ENCODE data around the gene DAPK2.

GRCh38 chr15:63905131-63905530, 141.2 kb downstream of the DAPK2 start:
- no peak for TF ChIP-seq SIN3A (IDR thresholded peaks at IDR 0.05; ENCODE audit: borderline replicate concordance, insufficient read depth, low read length)
- TF ChIP-seq POLR2AphosphoS5 (IDR thresholded peaks at IDR 0.05; ENCODE audit: low read depth, low read length), result no peak
- no peak for TF ChIP-seq REST (IDR thresholded peaks at IDR 0.05; ENCODE audit: insufficient read depth in 1 of 2, low read depth in 2 of 2, low read length in 2 of 2)
- no peak for TF ChIP-seq FOXP2 (optimal IDR thresholded peaks at IDR 0.05; ENCODE audit: borderline replicate concordance, extremely low read depth, extremely low read length, insufficient read depth)

All from PFSK-1 (cell line).